D341Med (cell line): ENCODE measurements around the gene FLII.
"Not testable (repeated sequence)": the region's sequence is repeated elsewhere in the genome, so short reads cannot be mapped to it uniquely, and the experiment has no call there.

Experiments used
- DNase-seq: peaks from one replicate; pipeline ENCODE4 v3.0.0; 2012; ENCODE audit warnings: low spot score

FLII gene

DNA sequence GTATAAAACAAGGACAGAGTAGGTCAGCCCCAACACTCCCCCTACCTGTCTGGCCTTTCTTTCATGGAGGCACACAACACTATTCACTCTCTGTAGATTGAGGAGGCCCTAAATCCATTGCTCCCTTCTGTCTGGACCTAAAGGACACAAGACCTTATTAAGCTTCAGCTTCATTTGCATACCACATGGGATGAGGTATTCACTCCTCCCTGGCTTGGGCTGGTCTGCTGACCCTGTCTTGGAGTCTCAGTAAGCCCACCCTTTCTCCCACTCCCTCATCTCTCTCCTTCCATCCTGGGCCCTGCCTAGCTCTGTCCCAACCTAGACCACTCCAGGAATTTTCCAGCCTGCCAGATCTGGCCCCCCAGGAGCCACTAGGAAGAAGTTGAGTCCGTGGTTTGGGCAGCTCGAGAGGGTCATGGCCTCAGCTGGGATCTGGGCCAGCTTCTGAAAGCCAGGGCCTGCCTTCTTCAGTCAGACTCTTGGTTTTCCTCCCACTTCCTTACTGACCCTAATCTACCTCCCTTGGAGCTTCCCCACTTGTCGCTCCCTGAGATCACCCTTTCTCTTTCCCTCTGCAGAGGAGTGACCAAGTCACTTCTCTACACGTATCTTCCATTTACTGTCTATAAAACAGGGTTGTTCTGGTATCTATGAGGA, 39.7 kb downstream of the FLII start:
- DNase-seq: no peak

DNA sequence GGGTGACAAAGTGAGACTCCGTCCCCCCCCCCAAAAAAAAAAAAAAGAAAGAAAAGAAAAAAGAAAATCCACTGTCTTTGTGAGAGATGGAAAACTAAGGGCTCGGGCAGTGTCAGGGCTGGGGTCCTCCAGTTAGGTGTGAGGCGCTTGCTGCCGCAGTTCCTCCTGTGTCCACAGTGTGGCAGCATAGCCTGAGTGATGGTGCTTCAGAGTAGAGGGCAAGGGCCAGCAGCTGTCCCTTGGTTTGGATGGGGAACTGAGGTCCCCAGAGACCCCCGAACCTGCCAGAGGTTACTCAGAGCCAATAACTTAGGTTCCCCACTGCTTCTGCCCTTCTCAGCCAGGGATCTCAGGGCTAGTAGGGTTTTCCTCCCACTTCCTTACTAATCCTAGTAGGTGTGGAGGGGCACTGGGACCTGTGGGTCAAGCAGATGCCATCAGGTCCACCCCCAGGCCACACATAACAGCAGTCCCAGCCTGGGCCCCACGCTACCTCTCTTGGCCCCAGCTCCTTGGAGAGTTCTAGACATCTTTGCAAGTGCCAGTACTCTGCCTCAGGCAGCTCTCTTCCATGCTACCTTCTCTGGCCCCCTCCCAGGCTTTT, 41.0 kb downstream of the FLII start:
- DNase-seq: peak; percentile 79

DNA sequence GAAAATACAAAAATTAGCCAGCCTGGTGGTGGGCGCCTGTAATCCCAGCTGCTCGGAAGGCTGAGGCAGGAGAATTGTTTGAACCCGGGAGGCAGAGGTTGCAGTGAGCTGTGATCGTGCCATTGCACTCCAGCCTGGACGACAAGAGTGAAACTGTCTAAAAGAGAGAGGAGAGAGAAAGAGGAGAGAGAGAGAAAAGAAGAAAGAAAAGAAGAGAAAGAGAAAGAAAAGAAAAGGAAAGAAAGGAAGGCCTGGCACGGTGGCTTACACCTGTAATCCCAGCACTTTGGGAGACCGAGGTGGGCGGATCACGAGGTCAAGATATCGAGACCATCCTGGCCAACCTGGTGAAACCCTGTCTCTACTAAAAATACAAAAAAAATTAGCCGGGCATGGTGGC, 41.6 kb downstream of the FLII start:
- not testable (repeated sequence) for DNase-seq

DNA sequence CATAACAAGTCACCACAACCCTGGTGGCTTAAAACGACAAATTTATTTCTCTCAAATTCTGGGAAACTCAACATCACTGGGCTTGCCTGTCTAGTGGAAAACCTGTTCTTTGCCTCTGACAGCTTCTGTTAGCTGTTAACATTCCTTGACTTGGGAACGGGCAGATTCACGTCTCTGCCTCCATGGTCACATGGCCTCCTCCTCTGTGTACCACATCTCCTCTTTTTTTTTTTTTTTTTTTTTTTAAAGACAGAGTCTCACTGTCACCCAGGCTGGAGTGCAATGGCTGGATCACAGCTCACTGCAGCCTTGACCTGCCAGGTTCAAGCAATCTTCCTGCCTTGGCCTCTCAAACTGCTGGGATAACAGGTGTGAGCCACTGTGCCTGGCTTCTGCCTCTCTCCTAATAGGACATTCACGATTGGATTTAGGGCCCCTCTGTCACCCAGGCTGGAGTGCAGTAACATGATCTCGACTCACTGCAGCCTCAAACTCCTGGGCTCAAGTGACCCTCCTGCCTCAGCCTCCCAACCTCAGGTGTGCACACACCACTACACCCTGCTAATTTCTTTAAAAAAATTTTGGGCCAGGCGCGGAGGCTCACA, 44.8 kb downstream of the FLII start:
- no peak for DNase-seq

DNA sequence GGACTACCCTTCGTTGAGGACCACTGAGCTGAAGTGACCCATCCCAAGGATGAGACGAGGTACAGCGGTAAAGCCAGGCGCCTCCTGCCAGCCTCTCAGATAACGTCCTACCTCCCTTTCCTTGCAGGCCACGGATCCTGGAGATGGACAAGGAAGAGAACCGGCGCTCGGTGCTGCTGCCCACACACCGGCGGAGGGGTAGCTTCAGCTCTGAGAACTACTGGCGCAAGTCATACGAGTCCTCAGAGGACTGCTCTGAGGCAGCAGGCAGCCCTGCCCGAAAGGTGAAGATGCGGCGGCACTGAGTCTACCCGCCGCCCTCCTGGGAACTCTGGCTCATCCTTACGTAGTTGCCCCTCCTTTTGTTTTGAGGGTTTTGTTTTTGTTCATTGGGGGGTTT, 50.4 kb downstream of the FLII start:
- no peak for DNase-seq

DNA sequence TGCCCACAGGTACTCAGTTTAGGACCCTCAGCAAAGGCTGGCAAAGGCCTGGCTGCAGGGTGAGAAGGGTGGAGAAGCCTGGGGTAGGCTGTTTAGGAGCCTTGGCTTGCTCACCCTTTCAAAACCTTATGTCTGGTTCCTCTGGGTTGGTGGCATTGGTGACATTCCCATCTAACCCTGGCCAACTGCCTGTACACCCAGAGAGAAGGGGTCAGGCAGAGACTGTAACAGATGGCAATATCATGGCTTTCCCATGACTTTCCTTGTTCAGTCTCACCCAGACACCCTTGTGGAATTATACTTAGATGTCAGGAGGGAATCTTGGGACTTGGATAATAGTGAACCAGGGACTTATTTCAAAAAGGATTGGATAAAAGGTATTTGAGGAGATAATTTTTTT, 51.6 kb downstream of the FLII start:
- no peak for DNase-seq

DNA sequence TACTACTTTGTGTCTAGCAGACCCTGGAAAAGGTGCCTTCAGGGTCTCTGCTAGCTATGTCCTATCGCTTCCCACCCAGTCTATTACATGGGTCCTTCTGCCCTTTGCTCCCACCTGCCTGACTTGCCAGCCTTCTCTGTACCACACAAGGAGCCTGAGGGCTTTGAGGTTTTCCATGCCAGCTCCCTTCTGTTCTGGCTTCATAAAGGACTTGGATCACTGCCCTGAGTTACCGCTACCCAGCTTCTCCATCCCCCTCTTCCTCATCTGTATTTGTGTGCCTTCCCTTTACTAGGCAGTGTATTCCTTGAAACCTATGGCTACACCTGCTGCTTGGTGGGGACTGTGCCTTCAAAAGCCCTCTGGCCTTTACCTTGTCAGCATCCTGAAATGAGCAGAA, 52.7 kb downstream of the FLII start:
- no peak for DNase-seq

DNA sequence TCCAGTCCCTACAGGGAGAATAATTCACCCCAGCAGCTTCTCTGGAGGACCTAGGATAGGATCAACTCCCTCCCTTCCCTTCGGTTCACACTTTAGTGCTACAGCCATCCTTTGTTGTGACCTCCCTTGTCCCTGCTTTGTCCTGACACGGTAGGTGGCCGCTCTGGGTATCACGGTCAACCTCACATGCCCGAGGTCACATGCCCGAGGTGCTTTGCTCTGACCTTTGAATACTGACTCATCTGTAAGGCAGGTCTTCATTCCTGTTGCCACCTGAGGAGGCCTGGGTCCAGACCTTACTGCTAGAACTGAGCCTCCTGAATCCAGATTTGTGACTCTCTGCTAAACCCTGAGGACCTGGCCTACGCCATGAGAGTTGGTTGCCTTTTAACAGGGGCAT, 55.2 kb downstream of the FLII start:
- no peak for DNase-seq

DNA sequence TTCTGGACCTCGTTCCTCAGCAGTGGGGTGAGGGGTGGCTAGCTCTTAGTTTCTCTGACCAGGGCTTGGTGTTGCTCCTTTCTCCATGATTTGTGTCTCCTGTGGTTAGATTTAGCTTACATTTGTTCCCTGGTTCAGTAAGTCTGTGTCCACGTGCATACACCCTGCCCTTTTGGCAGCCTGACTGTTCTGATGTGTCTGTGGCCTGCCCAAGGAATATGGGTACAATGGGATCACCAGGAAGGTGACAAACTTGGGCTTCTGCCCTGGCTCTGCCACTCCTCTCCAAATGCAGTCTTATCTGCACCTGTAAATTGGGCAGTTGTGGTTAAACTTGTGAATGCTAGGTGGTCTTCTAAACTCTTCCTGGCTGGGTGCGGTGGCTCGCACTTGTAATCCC, 57.4 kb downstream of the FLII start:
- no peak for DNase-seq

DNA sequence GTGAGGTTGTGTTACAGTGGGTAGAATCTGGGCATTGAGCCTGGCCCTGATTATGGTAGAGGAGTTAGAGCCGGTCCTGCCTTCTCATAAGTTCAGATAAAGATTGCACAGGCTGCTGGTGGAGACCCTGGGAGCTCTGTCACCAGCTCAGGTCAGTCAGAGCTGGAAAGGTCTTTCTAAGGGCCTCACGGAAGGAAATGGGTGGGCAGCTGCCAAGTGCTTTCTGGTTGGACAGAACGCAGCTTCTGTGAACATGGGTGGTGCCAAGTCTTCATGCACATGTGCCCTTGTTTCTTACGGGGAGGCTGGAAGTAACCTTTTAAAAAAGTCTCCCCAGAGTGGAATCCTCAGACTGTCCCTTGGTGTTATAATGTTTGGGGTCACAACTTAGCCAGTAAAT, 60.0 kb downstream of the FLII start:
- no peak for DNase-seq

DNA sequence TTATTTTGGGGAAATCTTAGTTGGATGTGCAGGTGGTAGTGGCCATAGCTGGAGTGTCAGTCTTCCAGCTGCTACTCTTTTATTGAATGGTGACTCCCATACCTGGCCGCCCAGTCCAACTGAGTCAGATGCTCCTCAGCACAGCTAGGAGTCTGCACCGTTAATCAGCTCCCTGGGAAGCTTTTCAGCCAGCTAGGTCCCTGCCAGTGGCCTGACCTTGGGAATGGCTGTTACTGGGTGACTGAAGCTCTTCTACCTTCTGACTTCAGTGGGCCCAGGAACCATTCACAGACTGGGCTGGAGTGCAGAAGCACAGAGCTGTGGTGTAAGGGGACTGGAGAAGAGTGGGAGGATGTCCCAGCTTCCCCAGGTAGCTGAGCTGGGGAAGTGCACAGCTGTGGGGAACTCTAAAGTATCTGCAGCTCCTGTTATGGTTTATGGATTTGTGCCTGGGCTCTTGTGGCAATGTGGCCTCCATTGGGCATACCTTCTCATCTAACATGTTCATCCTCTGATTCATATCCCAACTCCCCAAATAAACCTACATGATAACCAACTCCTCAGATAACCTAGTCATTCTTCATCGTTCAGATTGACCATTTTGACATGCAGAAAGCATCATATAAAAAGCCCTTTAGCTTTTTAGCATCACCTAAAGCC, 60.9 kb downstream of the FLII start:
- DNase-seq: no peak

DNA sequence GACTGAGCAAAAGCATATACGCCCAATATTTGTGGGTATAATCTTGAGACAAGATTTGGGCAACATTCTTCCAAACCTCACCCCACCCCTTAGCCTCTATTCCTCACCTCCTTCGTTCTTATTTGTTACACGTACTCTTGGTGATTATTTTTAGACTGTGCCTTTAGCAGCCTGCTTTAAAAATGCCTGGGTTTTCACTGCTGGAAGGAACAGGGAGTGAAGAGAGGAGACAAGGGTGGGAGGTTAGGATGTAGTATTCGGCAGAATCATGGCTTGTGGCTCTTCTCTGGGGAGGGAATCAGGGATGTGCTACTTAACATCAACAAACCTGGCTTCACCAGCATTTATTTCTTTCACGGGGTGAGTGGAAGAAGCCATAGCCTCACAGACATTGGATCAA, 63.3 kb downstream of the FLII start:
- DNase-seq: no peak
